Spinal cord (tissue), 10 donors: ENCODE measurements around the gene TLR2. TPM values are rescaled to one million over a fixed set of nuclear protein-coding genes. Genes with fewer than 3 reads are reported as not detected.
A peak's percentile ranks its signal among the peaks of the same experiment; 100 is the strongest.

Experiments used
- DNase-seq, 6 donors: peaks; one replicate each; pipeline versions ENCODE4 v3.0.0 to v3.0.0-alpha.2; 2013 to 2015; ENCODE audit warnings: low spot score in 6 of 6, low read depth in 4 of 6
- H3K27ac ChIP-seq: one replicate; pipeline ENCODE4 v1.5.1; 2013; ENCODE audit warnings: low read depth, low read length, control low read depth
- H3K27me3 ChIP-seq: one replicate; pipeline ENCODE4 v1.6.1; 2013; ENCODE audit warnings: low read length; ENCODE audit not compliant: control insufficient read depth, insufficient read depth
- H3K36me3 ChIP-seq: one replicate; pipeline ENCODE4 v1.6.1; 2013; ENCODE audit warnings: low read length; ENCODE audit not compliant: control insufficient read depth, insufficient read depth
- H3K4me1 ChIP-seq: one replicate; pipeline ENCODE4 v1.6.1; 2013; ENCODE audit warnings: low read length; ENCODE audit not compliant: control insufficient read depth, insufficient read depth
- H3K4me3 ChIP-seq: one replicate; pipeline ENCODE4 v1.5.1; 2013; ENCODE audit warnings: low read depth, low read length, control low read depth
- H3K9me3 ChIP-seq: one replicate; pipeline ENCODE4 v1.6.1; 2013; ENCODE audit warnings: low read length; ENCODE audit not compliant: control insufficient read depth, insufficient read depth
- WGBS: methylation state at CpG from one replicate; pipeline ENCODE4 v1.1.5; 2013; ENCODE audit warnings: missing lambda C conversion rate; ENCODE audit not compliant: insufficient coverage; 5-methylcytosine and 5-hydroxymethylcytosine counted together
- polyA plus RNA-seq, 2 donors: library from polyadenylated mRNA; unstranded; fragments of 120-200 nt; gene quantifications; one replicate each; pipeline ENCODE4 v1.2.1, GENCODE V29; 2013; ENCODE audit not compliant: insufficient read length in 2 of 2
- total RNA-seq, 2 donors: library from RNA; depleted of rRNA in 1 of 2; stranded (reverse); fragments of 120-200 nt in 1 of 2; fragments of >200 nt in 1 of 2; gene quantifications; one replicate each; pipeline versions ENCODE4 v1.2.3 to v1.2.4, GENCODE V29; 2013 to 2014
- donor health status: healthy.

TLR2 gene
- total and polyA plus RNA-seq, 4 donors = 1.2 to 12.1 (median 2.7) TPM

DNA sequence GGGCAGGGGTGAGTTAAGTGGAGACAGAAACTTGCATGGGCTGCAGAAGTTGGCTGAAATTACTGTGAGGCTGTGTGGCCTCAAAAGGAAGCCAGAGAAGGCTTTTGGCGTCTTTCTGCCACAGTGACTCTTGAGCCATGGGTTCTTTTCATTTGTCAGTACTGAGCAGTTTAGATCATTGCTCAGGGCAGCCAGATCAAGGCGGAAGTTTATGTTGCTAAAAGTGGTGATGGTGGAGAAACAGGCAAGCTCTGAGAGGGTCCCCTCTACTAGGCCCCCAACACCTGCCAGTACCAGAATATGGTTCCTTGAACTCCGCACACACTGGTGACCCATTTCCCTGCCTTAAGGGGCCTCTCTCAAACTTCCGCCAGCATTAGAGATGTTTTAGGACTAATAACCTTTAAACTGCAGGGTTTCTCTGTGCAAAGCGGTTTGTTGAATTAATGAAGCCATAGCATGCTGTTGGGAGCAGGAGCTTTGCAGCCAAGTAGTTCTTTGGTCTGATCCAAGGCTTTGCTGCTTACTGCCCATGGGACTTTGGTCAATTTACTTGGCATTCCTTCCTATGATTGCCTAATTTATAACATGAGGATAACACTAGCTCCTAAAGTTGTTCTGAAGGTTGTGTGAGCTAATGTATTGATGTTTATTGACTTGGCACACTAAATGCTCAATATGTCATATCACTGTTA lies 41.2 kb downstream of the TLR2 start:
- H3K36me3 ChIP-seq = no peaks in the 10 kb centered on the region
- H3K27ac ChIP-seq = no peak overlapping the region
- no peaks in the 10 kb centered on the region for H3K27me3 ChIP-seq
- 89% methylated on average over 4 of the region's 5 CpGs for WGBS
- no peak overlapping the region for H3K4me3 ChIP-seq
- no peaks in the 10 kb centered on the region for H3K9me3 ChIP-seq
- DNase-seq = peak in 1 of 6 donors; percentile 3
- H3K4me1 ChIP-seq = no peaks in the 10 kb centered on the region

DNA sequence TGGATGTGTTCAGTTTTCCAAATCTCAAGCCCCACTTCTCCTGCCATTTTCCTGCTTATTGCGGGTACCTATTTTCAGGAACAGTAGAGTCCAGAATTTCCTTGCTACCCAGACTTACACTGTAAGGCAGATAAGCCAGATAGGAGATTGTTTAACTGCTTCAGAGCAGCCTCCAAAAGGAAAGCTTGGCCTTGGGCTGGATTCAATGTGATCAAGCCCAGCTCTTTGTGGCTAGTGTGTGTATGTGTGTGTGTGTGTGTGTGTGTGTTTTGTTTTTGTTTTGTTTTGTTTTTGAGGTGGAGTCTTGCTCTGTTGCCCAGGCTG lies 41.7 kb downstream of the TLR2 start:
- Histone ChIP-seq H3K36me3 (no peaks in the 10 kb centered on the region), H3K27me3 (no peaks in the 10 kb centered on the region), H3K4me1 (no peaks in the 10 kb centered on the region), H3K4me3 (no peak overlapping the region), H3K9me3 (no peaks in the 10 kb centered on the region), H3K27ac (no peak overlapping the region)
- no peak for DNase-seq
- no CpG with 5 or more reads among the region's 1 CpG for WGBS

GRCh38 chr4:153728151-153728550 lies 44.1 kb downstream of the TLR2 start:
- Histone ChIP-seq H3K4me1 (no peaks in the 10 kb centered on the region), H3K9me3 (no peaks in the 10 kb centered on the region), H3K27ac (no peak overlapping the region), H3K27me3 (no peaks in the 10 kb centered on the region), H3K36me3 (no peaks in the 10 kb centered on the region), H3K4me3 (no peak overlapping the region)
- DNase-seq = no peak
- no CpG with 5 or more reads among the region's 5 CpGs for WGBS

GRCh38 chr4:153728660-153729059 lies 44.6 kb downstream of the TLR2 start:
- H3K4me1 ChIP-seq = no peaks in the 10 kb centered on the region
- WGBS = 69% methylated on average over 2 of the region's 4 CpGs
- DNase-seq = no peak
- H3K4me3 ChIP-seq = no peak overlapping the region
- H3K36me3 ChIP-seq = no peaks in the 10 kb centered on the region
- H3K9me3 ChIP-seq = no peaks in the 10 kb centered on the region
- H3K27ac ChIP-seq = no peak overlapping the region
- no peaks in the 10 kb centered on the region for H3K27me3 ChIP-seq

- no peak overlapping the region for H3K27ac ChIP-seq
- 90% methylated on average over 2 of the region's 2 CpGs for WGBS
- no peaks in the 10 kb centered on the region for H3K9me3 ChIP-seq
- H3K36me3 ChIP-seq = no peaks in the 10 kb centered on the region
- H3K4me3 ChIP-seq = no peak overlapping the region
- no peaks in the 10 kb centered on the region for H3K4me1 ChIP-seq
- DNase-seq = no peak
- no peaks in the 10 kb centered on the region for H3K27me3 ChIP-seq
Measured at GRCh38 chr4:153729895-153730294, 45.8 kb downstream of the TLR2 start.

- WGBS = 28% methylated on average over 2 of the region's 3 CpGs
- no peaks in the 10 kb centered on the region for H3K4me1 ChIP-seq
- DNase-seq = peak in 2 of 6 donors; percentile 36 to 53
Measured at GRCh38 chr4:153731239-153731638, 47.2 kb downstream of the TLR2 start.

DNA sequence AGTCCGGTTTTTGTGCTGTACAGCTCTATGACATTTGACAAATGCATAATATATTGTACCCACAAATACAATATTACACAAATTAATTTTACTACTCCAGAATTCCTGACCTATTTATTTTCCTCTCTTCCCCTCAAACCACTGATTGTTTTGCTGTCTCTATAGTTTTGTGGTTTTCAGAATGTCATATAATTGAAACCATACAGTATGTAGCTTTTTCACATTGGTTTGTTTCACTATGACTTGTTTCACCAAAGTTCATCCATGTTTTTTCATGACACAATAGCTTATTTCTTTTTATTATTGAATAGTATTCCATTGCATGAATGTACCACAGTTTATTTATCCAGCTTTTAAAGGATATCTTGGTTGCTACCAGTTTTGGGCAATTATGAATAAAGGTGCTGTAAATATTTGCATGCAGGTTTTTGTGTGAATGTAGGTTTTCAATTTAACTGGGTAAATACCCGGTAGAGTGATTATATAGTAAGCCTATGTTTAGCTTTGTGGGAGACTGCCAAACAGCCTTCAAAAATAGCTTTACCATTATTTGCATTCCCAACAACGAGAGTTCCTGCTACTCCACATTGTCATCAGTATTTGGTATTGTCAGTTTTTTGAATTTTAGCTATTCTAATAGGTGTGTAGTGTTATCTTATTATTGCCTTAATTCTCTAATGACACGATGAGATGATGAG lies 49.8 kb downstream of the TLR2 start:
- H3K27me3 ChIP-seq = no peaks in the 10 kb centered on the region
- H3K4me1 ChIP-seq = no peaks in the 10 kb centered on the region
- no CpG with 5 or more reads among the region's 4 CpGs for WGBS
- no peaks in the 10 kb centered on the region for H3K36me3 ChIP-seq
- H3K4me3 ChIP-seq = no peak overlapping the region
- H3K27ac ChIP-seq = no peak overlapping the region
- DNase-seq = no peak
- H3K9me3 ChIP-seq = no peaks in the 10 kb centered on the region

More at GRCh38 chr4:153731239-153731638, 47.2 kb downstream of the TLR2 start:
- H3K27me3 ChIP-seq = no peaks in the 10 kb centered on the region
- H3K4me3 ChIP-seq = no peak overlapping the region
- no peaks in the 10 kb centered on the region for H3K9me3 ChIP-seq
- H3K36me3 ChIP-seq = no peaks in the 10 kb centered on the region
- H3K27ac ChIP-seq = no peak overlapping the region

GRCh38 chr4:153735906-153736461 lies 51.9 kb downstream of the TLR2 start:
- DNase-seq = no peak
- Histone ChIP-seq H3K36me3 (no peaks in the 10 kb centered on the region), H3K27ac (no peak overlapping the region), H3K27me3 (no peaks in the 10 kb centered on the region), H3K9me3 (peaks cover 4% of the 10 kb centered on the region), H3K4me3 (no peak overlapping the region), H3K4me1 (no peaks in the 10 kb centered on the region)

DNA sequence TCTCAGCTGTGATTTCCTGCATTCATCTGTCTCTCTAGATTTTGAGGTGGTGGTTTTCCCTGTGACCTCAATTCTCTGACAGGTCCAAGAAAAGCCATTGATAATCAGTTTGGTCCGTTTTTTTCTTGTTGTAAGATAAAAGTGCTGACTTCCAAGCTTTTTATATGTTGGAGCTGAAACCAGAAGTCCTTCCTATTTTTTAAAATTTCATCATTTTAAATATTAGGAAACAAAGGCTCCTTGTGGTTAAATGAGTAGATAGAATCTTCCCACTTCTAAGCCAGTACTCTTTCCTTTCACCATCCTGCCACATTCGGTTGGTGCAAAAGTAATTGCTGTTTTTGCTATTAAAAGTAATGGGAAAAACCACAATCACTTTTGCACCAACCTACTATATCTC lies 57.5 kb downstream of the TLR2 start:
- Histone ChIP-seq H3K4me1 (no peaks in the 10 kb centered on the region), H3K27me3 (no peaks in the 10 kb centered on the region), H3K27ac (no peak overlapping the region), H3K9me3 (peaks cover 6% of the 10 kb centered on the region), H3K4me3 (no peak overlapping the region), H3K36me3 (peaks cover 5% of the 10 kb centered on the region)
- no CpG with 5 or more reads among the region's 2 CpGs for WGBS
- no peak for DNase-seq

- peaks cover 5% of the 10 kb centered on the region for H3K36me3 ChIP-seq
- no peaks in the 10 kb centered on the region for H3K4me1 ChIP-seq
- H3K9me3 ChIP-seq = peaks cover 5% of the 10 kb centered on the region
- no peaks in the 10 kb centered on the region for H3K27me3 ChIP-seq
- H3K4me3 ChIP-seq = no peak overlapping the region
- no peak for DNase-seq
- H3K27ac ChIP-seq = no peak overlapping the region
Measured at GRCh38 chr4:153745651-153746050, 61.6 kb downstream of the TLR2 start.
